H1 (cell line): Measurements from ENCODE around the gene CERT1.

ENCODE experiments used
- EZH2 ChIP-seq: fragments of 200-600 bp; sonication (generic); IDR thresholded peaks from 2 replicates; pipeline ENCODE4 v1.7.1; 2012; ENCODE audit warnings: low read depth, mild to moderate bottlenecking, moderate library complexity, low read length, inconsistent platforms; ENCODE audit not compliant: severe bottlenecking
- HDAC6 ChIP-seq: IDR thresholded peaks from one replicate; pipeline ENCODE4 v1.7.1; 2012; ENCODE audit warnings: low read depth, mild to moderate bottlenecking, inconsistent platforms, low read length, moderate library complexity
- KDM1A ChIP-seq: fragments of 200-600, 300-600 bp; sonication (generic); IDR thresholded peaks from 2 replicates; pipeline ENCODE4 v1.7.1; 2016; ENCODE audit warnings: mild to moderate bottlenecking, low read length, borderline replicate concordance
- POLR2AphosphoS5 ChIP-seq: IDR thresholded peaks from 2 replicates; pipeline ENCODE4 v1.6.1; 2011; ENCODE audit warnings: low read depth, low read length
- RAD21 ChIP-seq, 2 experiments: IDR thresholded peaks in 1 of 2; conservative IDR thresholded peaks in 1 of 2; 2 replicates each; pipeline ENCODE4 v1.6.1; 2011; ENCODE audit warnings: low read depth in 2 of 2, low read length in 2 of 2, improper control_type of control experiment in 1 of 2, inconsistent platforms in 1 of 2, mild to moderate bottlenecking in 1 of 2, moderate library complexity in 1 of 2
- RBBP5 ChIP-seq: IDR thresholded peaks from 2 replicates; pipeline ENCODE4 v1.7.1; 2012; ENCODE audit warnings: low read depth, mild to moderate bottlenecking, inconsistent platforms, low read length, moderate library complexity, borderline replicate concordance
- SIN3A ChIP-seq, 2 experiments: IDR thresholded peaks in 1 of 2; conservative IDR thresholded peaks in 1 of 2; 2 replicates each; pipeline ENCODE4 v1.6.1; 2011 to 2012; ENCODE audit warnings: low read length in 2 of 2, improper control_type of control experiment in 1 of 2, low read depth in 1 of 2, mild to moderate bottlenecking in 1 of 2
- ZNF274 ChIP-seq: IDR thresholded peaks from 2 replicates; pipeline ENCODE4 v1.7.0; 2012; ENCODE audit warnings: low read length, borderline replicate concordance; ENCODE audit errors: extremely low read depth
- TF ChIP-seq, protein P1 (sequence below), 3 experiments: IDR thresholded peaks; 1 replicate in 2 of 3; 2 replicates in 1 of 3; pipeline versions ENCODE4 v1.5.1 to v1.6.1; 2011; ENCODE audit warnings: low read length in 3 of 3, mild to moderate bottlenecking in 3 of 3, inconsistent platforms in 2 of 3, low read depth in 1 of 3, moderate library complexity in 1 of 3; ENCODE audit not compliant: insufficient read depth in 1 of 3; ENCODE audit errors: control extremely low read depth in 1 of 3

- TF ChIP-seq, protein P1, sequence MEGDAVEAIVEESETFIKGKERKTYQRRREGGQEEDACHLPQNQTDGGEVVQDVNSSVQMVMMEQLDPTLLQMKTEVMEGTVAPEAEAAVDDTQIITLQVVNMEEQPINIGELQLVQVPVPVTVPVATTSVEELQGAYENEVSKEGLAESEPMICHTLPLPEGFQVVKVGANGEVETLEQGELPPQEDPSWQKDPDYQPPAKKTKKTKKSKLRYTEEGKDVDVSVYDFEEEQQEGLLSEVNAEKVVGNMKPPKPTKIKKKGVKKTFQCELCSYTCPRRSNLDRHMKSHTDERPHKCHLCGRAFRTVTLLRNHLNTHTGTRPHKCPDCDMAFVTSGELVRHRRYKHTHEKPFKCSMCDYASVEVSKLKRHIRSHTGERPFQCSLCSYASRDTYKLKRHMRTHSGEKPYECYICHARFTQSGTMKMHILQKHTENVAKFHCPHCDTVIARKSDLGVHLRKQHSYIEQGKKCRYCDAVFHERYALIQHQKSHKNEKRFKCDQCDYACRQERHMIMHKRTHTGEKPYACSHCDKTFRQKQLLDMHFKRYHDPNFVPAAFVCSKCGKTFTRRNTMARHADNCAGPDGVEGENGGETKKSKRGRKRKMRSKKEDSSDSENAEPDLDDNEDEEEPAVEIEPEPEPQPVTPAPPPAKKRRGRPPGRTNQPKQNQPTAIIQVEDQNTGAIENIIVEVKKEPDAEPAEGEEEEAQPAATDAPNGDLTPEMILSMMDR (IDR thresholded peaks at IDR 0.05; ENCODE audit: control extremely low read depth in 1 of 3, insufficient read depth in 1 of 3, low read depth in 1 of 3, low read length in 3 of 3): no peak
- TF ChIP-seq SIN3A (conservative IDR thresholded peaks at IDR 0.05 in 1 of 2, IDR thresholded peaks at IDR 0.05 in 1 of 2; ENCODE audit: low read depth in 1 of 2, low read length in 2 of 2) (no peak), KDM1A (no peak), HDAC6 (no peak), RBBP5 (no peak), ZNF274 (no peak), EZH2 (no peak), RAD21 (IDR thresholded peaks at IDR 0.05 in 1 of 2, conservative IDR thresholded peaks at IDR 0.05 in 1 of 2; ENCODE audit: low read depth in 2 of 2, low read length in 2 of 2) (no peak), POLR2AphosphoS5 (no peak)
Measured at GRCh38 chr5:75551471-75551870, 40.0 kb upstream of the CERT1 start.
